HG02981 (cell line): Measurements from ENCODE around the gene LRRC27.

Experiments
- ATAC-seq: cut with Tn5 transposase; IDR thresholded peaks from one replicate; pipeline ENCODE4 v1.9.1; 2021; ENCODE audit warnings: mild to moderate bottlenecking, moderate library complexity; ENCODE audit not compliant: unreplicated experiment

LRRC27 gene

DNA sequence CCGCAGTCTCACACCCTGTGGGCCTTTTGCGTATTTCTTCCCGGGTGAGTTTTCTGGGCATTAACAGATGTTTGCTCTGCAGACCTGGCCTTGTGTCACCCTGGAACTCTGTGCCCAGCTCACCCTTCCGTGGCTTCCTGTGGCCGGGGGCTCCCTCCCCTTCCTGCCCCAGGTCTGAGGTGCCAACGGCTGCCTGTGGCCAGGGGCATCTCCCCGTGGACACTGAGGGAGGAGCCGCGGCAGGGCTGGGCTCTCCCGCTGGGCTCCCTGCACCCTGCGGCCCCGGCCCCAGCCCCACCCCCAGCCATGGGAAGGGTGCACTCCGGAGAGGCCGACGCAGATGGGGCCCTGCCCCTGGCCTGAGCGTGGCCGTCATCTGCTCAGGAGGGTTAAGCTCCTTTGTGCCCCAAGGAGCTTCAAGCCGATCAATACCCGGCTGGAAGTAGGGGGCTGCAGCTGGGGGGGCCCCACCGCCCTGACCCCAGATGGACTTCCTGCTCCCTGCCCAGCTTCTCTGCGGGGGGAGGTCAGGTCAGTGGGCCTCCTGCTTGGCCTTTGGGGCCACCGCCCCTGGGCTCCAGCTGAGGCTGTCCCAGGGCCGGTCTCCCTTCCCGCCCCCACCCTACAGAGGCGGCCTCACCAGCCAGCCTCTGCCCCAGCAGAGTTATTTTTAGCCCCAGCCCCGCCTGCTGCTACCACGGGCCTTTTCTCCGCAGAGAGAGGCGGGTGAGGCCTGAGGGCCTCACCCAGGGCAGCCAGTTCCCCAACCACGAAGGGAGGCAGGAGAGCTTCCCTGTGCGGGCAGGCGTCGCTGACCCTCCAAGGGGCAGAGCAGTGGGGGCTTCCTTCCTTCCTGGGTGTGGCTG is 89.2 kb downstream of the LRRC27 start:
- ATAC-seq = peak; percentile 36

GRCh38 chr10:132421847-132422751 is 90.1 kb downstream of the LRRC27 start:
- peak; percentile 43 for ATAC-seq

- ATAC-seq = no peak
Observed at GRCh38 chr10:132422903-132423825, 91.2 kb downstream of the LRRC27 start.

GRCh38 chr10:132423966-132424861 is 92.2 kb downstream of the LRRC27 start:
- ATAC-seq = no peak

- no peak for ATAC-seq
Observed at GRCh38 chr10:132425029-132425756, 93.2 kb downstream of the LRRC27 start.

DNA sequence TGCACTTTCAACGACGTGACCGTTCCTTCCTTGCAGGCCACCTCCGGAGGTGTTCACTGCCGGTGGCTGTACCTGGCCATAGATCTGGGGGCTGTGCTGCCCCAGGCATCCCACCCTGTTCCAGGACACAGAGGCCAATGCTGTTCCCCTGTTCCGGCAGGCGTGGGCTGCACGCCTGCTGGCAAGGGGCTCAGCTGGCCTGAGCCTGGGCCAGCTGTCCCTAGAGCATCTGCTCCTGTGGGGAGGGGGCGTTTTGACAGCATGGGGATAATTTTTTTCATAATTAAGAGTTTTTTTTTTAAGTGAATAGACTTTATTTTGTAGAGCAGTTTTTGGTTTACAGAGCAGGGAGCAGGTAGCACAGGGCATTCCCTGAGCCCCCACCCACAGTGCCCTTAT is 93.8 kb downstream of the LRRC27 start:
- no peak for ATAC-seq

GRCh38 chr10:132427006-132427771 is 95.2 kb downstream of the LRRC27 start:
- no peak for ATAC-seq

DNA sequence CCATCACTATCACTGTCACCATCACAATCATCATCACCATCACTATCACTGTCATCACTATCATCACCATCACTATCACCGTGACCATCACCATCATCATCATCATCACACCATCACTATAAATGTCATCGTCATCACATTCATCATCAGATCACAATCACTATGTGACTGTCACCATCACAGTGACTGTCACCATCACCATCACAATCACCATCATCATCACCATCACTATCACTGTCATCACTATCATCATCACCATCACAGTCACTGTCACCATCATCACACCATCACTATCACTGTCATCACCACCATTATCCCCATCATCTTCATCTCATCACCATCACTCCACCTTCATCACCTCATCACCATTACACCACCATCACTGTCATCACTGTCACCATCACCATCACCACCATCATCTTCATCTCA is 96.0 kb downstream of the LRRC27 start:
- ATAC-seq = no peak

- no peak for ATAC-seq
Observed at GRCh38 chr10:132428486-132428995, 96.5 kb downstream of the LRRC27 start.
